ENCODE results near the gene PTPA. TPM values are rescaled to one million over a fixed set of nuclear protein-coding genes. Genes with fewer than 3 reads are reported as not detected.

PTPA gene
- total RNA-seq, 1 donor from 2014 or later, result 160 TPM

- H3K9me3 Mint-ChIP-seq, result no peaks in the 10 kb centered on the region
- TF ChIP-seq CTCF (IDR thresholded peaks at IDR 0.05; ENCODE audit: unreplicated experiment), result no peak
- no peak for DNase-seq (ENCODE audit: low spot score in 2 of 2, unreplicated experiment in 2 of 2)
- H3K27ac Mint-ChIP-seq, result no peak overlapping the region
- H3K27me3 Mint-ChIP-seq (ENCODE audit: low read depth), result no peaks in the 10 kb centered on the region
- peaks cover 17% of the 10 kb centered on the region for H3K36me3 Mint-ChIP-seq
- no peak overlapping the region for H3K4me3 Mint-ChIP-seq
- H3K4me1 Mint-ChIP-seq, result peaks cover 40% of the 10 kb centered on the region
These were observed 26.9 kb downstream of the PTPA start for GRCh38 chr9:129138144-129138462.

DNA sequence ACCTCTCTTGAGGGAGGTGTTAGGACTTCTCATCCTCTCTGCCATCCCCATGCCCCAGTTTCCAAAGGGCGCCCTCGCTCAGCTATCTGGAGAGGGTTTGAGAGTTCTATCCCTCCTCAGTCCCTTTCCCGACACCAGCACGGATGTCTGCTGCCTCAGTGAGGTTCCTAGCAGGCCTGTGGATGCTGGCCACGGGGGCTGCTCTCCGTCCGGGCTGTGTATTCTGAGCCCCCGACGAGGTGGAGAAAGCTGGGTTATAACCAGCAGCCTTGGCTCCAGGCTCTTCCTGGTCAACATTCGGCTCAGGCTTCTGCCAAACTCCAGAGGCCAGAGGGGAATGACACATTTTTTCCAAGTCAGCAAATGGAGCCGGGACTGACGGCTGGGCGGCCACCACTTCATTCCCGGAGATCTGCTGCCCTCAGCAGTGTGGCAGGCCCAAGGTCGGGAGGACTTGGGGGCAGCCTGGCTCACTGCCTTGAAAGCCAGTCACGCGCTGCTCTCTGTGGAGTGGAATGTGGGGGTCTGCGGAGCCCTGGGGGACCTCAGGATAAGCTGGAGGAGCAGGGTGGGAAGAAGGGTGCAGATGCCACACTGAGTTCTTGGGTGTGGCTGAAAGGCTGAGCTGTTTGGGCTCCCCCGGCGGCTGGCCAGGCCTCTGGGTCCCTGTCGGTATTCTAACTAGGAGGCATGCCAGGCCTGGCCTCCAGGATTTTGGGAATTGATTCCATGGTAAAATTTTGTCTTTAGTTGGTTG is 27.4 kb downstream of the PTPA start:
- no peak overlapping the region for H3K4me3 Mint-ChIP-seq
- H3K9me3 Mint-ChIP-seq, result no peaks in the 10 kb centered on the region
- no peaks in the 10 kb centered on the region for H3K27me3 Mint-ChIP-seq (ENCODE audit: low read depth)
- no peak for TF ChIP-seq CTCF (IDR thresholded peaks at IDR 0.05; ENCODE audit: unreplicated experiment)
- peak overlapping the region; percentile 100 for H3K27ac Mint-ChIP-seq
- H3K4me1 Mint-ChIP-seq, result peaks cover 43% of the 10 kb centered on the region
- DNase-seq (ENCODE audit: low spot score in 2 of 2, unreplicated experiment in 2 of 2), result no peak
- peaks cover 13% of the 10 kb centered on the region for H3K36me3 Mint-ChIP-seq

DNA sequence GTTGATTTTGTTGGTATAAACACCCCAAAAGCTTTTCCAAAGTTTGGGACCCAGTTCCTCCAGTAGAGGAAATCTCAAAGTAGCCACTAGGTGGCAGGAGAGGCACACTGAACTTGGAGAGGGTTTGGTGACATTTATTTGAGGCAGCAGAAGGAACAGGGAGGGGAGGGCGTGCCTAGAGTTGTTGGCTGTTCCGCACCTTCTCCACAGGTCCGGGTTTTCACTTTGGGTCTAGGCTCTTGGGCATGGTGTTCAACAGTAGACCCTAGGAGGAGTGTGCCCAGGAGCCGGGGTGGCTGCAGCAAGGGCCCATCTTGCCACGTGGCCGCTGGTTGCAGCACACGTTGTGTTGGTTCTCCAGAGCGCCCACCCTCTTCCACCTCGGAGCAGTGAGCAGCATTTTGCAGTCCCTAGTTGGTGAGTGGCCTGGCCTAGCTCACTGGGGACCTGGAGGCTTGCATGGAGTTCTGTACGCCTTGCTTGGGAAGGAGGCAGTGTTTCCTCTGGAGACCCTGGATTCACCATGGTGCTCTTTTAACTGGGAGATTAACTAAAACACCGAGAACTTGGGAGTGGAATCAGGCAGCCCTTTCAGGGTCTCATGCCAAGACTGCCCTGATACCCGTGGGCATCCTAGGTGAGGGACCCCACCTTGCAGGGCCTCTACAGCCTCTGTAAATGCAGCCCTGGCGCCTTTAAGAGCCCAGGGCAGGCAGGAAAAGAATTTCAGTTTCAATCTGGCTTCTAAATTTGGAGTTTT is 28.2 kb downstream of the PTPA start:
- DNase-seq (ENCODE audit: low spot score in 2 of 2, unreplicated experiment in 2 of 2), result peak in 1 of 2 experiments; percentile 75
- peak; percentile 98 for TF ChIP-seq CTCF (IDR thresholded peaks at IDR 0.05; ENCODE audit: unreplicated experiment)
- peak overlapping the region; percentile 100 for H3K27ac Mint-ChIP-seq
- peaks cover 16% of the 10 kb centered on the region for H3K36me3 Mint-ChIP-seq
- H3K27me3 Mint-ChIP-seq (ENCODE audit: low read depth), result no peaks in the 10 kb centered on the region
- H3K4me1 Mint-ChIP-seq, result peaks cover 48% of the 10 kb centered on the region
- H3K4me3 Mint-ChIP-seq, result peak overlapping the region; percentile 75
- no peaks in the 10 kb centered on the region for H3K9me3 Mint-ChIP-seq

DNA sequence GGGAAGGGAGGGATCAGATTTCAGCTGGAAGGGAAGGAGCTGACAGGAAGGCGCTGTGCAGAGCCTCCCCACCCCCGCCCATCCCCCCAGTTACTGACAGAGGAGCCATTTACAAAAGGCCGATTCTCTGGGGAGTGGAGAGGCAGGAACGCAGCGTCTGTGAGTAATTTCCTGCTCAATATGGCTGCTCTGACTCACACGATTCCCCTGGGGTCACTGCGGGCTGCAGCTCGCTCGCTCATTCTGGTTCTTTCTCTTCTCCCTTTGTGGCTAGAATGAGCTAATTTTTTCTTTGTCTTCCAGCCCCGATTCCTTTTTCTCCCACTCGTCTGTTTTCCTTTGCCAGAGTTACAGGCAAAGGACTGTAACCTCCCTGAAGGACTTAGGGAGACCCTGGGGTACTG is 28.8 kb downstream of the PTPA start:
- peaks cover 48% of the 10 kb centered on the region for H3K4me1 Mint-ChIP-seq
- DNase-seq (ENCODE audit: low spot score in 2 of 2, unreplicated experiment in 2 of 2), result peak; percentile 60 to 67

DNA sequence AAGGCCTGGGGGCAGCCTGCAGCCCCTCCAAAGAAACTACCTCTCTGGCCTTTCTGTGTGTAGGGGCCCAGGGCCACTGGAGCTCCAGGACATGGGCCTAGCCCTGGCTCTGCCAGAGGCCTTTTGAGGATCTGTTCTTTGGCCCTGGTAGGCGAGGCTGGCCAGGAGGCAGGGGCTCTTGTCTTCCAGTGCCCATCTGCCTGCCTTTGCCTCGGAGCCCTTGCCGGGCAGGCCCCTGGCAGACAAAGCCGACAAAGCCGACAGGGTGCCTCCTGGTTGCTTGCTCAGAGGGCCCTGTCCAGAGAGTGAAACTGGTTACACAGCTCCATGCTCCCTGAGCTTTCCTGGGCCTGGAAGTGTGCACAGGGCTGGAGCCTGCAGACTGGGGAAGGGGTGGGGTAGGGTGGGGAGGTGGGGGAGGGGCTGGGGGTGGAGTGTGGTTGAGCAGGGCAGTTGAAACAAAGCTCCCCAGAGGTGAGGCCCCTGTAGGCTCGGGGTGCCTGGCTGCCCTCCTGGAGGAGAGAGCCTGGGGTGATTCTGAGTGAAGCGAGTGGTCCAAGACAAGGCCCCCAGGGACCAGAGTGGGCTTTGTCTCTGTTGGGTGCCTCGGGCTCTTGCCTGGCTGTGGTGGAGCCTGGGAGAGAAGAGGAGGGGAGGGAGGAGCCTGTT is 29.3 kb downstream of the PTPA start:
- Mint-ChIP-seq H3K9me3 (no peaks in the 10 kb centered on the region), H3K4me3 (peak overlapping the region; percentile 75), H3K4me1 (peaks cover 54% of the 10 kb centered on the region), H3K27ac (peak overlapping the region; percentile 100), H3K36me3 (peaks cover 12% of the 10 kb centered on the region), H3K27me3 (ENCODE audit: low read depth) (no peaks in the 10 kb centered on the region)
- DNase-seq (ENCODE audit: low spot score in 2 of 2, unreplicated experiment in 2 of 2), result peak in 1 of 2 experiments; percentile 56
- TF ChIP-seq CTCF (IDR thresholded peaks at IDR 0.05; ENCODE audit: unreplicated experiment), result no peak

More for the DNA sequence above, 28.8 kb downstream of the PTPA start:
- peaks cover 12% of the 10 kb centered on the region for H3K36me3 Mint-ChIP-seq
- TF ChIP-seq CTCF (IDR thresholded peaks at IDR 0.05; ENCODE audit: unreplicated experiment), result no peak
- H3K27me3 Mint-ChIP-seq (ENCODE audit: low read depth), result no peaks in the 10 kb centered on the region
- no peaks in the 10 kb centered on the region for H3K9me3 Mint-ChIP-seq
- H3K27ac Mint-ChIP-seq, result peak overlapping the region; percentile 100
- peak overlapping the region; percentile 75 for H3K4me3 Mint-ChIP-seq

Measured in mesothelial cell of epicardium (in vitro differentiated cells).